Lower lobe of right lung (tissue), 2 donors: ENCODE data around the gene ASIC5. TPM values are rescaled to one million over a fixed set of nuclear protein-coding genes. Genes with fewer than 3 reads are reported as not detected.

Experiments
- ATAC-seq, 2 donors: fragments of 200-7000 bp; cut with Tn5 transposase; one replicate each; pipeline ENCODE4 v1.9.1; 2020 to 2022; ENCODE audit warnings: mild to moderate bottlenecking in 2 of 2, moderate library complexity in 2 of 2
- DNase-seq: peaks from one replicate; pipeline ENCODE4 v3.0.0-alpha.2; 2020
- H3K27ac ChIP-seq: fragments of 200-600 bp; one replicate; pipeline ENCODE4 v1.8.0; 2022
- H3K27me3 ChIP-seq: fragments of 200-600 bp; one replicate; pipeline ENCODE4 v1.8.0; 2022; ENCODE audit warnings: low read depth
- H3K36me3 ChIP-seq: fragments of 200-600 bp; one replicate; pipeline ENCODE4 v1.8.0; 2022; ENCODE audit warnings: mild to moderate bottlenecking
- H3K4me1 ChIP-seq: fragments of 200-600 bp; one replicate; pipeline ENCODE4 v1.8.0; 2022
- H3K4me3 ChIP-seq: fragments of 200-600 bp; one replicate; pipeline ENCODE4 v1.8.0; 2022; ENCODE audit warnings: mild to moderate bottlenecking
- H3K9me3 ChIP-seq: fragments of 200-600 bp; one replicate; pipeline ENCODE4 v1.8.0; 2022
- CTCF ChIP-seq: fragments of 200-600 bp; IDR thresholded peaks from one replicate; pipeline ENCODE4 v1.8.0; 2022; ENCODE audit warnings: antibody characterized with exemption, mild to moderate bottlenecking
- intact Hi-C: fragments of 100-400 bp; cut with DNase I; formaldehyde crosslinking; loops from one replicate; pipeline ENCODE4 v1.11.0; 2022
- total RNA-seq: library from RNA; stranded (reverse); fragmentation: NEBNext Ultra II Directional; extraction: Animal tissue kit (Norgen Biotek cat#: 25700); gene quantifications from one replicate; pipeline ENCODE4 v1.2.1, GENCODE V29; 2021
- donor health status: DM: no; HTN: yes; CAD: no; lungs with severe emphysema.

ASIC5 gene
- total RNA-seq, 1 donor from 2014 or later: not detected

- no peaks in the 10 kb centered on the region for H3K9me3 ChIP-seq
- H3K27me3 ChIP-seq: no peaks in the 10 kb centered on the region
- H3K4me1 ChIP-seq: no peaks in the 10 kb centered on the region
- H3K36me3 ChIP-seq: no peaks in the 10 kb centered on the region
- intact Hi-C loops: no loop called here
- no peak for TF ChIP-seq CTCF
- H3K27ac ChIP-seq: no peak overlapping the region
- ATAC-seq: no peak
- H3K4me3 ChIP-seq: no peak overlapping the region
- no peak for DNase-seq
These were observed 47.0 kb downstream of the ASIC5 start for GRCh38 chr4:155819066-155819465.

- Histone ChIP-seq H3K4me1 (no peaks in the 10 kb centered on the region), H3K27ac (no peak overlapping the region), H3K4me3 (no peak overlapping the region), H3K9me3 (no peaks in the 10 kb centered on the region), H3K27me3 (no peaks in the 10 kb centered on the region), H3K36me3 (no peaks in the 10 kb centered on the region)
- DNase-seq (no peak), ATAC-seq (no peak)
- intact Hi-C loops: no loop called here
- TF ChIP-seq CTCF: no peak
These were observed 47.4 kb downstream of the ASIC5 start for GRCh38 chr4:155818639-155819038.

GRCh38 chr4:155811083-155811482 lies 55.0 kb downstream of the ASIC5 start:
- no peak for DNase-seq
- intact Hi-C loops: loop anchor here (5.0 kb wide), 1 partner anchor 141 kb away; the partner anchor contains the start of gene CTSO
- H3K4me1 ChIP-seq: no peaks in the 10 kb centered on the region
- no peaks in the 10 kb centered on the region for H3K27me3 ChIP-seq
- ATAC-seq: no peak
- no peaks in the 10 kb centered on the region for H3K36me3 ChIP-seq
- H3K27ac ChIP-seq: no peak overlapping the region
- no peaks in the 10 kb centered on the region for H3K9me3 ChIP-seq
- TF ChIP-seq CTCF: no peak
- no peak overlapping the region for H3K4me3 ChIP-seq

GRCh38 chr4:155809835-155810234 lies 56.2 kb downstream of the ASIC5 start:
- peak; percentile 72 for TF ChIP-seq CTCF
- no peak for DNase-seq
- intact Hi-C loops: loop anchor here (5.0 kb wide), 1 partner anchor 142 kb away; the partner anchor contains the start of gene CTSO
- no peaks in the 10 kb centered on the region for H3K9me3 ChIP-seq
- H3K4me1 ChIP-seq: no peaks in the 10 kb centered on the region
- peaks cover 8% of the 10 kb centered on the region for H3K36me3 ChIP-seq
- no peaks in the 10 kb centered on the region for H3K27me3 ChIP-seq
- no peak overlapping the region for H3K27ac ChIP-seq
- H3K4me3 ChIP-seq: no peak overlapping the region
- ATAC-seq: peak; percentile 86 to 90

GRCh38 chr4:155807021-155807420 lies 59.1 kb downstream of the ASIC5 start:
- peaks cover 11% of the 10 kb centered on the region for H3K36me3 ChIP-seq
- H3K4me1 ChIP-seq: no peaks in the 10 kb centered on the region
- no peak for ATAC-seq
- intact Hi-C loops: no loop called here
- H3K9me3 ChIP-seq: no peaks in the 10 kb centered on the region
- no peak overlapping the region for H3K27ac ChIP-seq
- TF ChIP-seq CTCF: no peak
- DNase-seq: no peak
- H3K4me3 ChIP-seq: no peak overlapping the region
- no peaks in the 10 kb centered on the region for H3K27me3 ChIP-seq

- Histone ChIP-seq H3K4me1 (no peaks in the 10 kb centered on the region), H3K27me3 (no peaks in the 10 kb centered on the region), H3K4me3 (no peak overlapping the region), H3K9me3 (no peaks in the 10 kb centered on the region), H3K36me3 (peaks cover 11% of the 10 kb centered on the region), H3K27ac (no peak overlapping the region)
- DNase-seq (no peak), ATAC-seq (no peak)
- TF ChIP-seq CTCF: no peak
- intact Hi-C loops: no loop called here
These were observed 61.1 kb downstream of the ASIC5 start for GRCh38 chr4:155805016-155805415.
